ENCODE measurements around the gene IFNA14. TPM values are rescaled to one million over a fixed set of nuclear protein-coding genes. Genes with fewer than 3 reads are reported as not detected.
"Not testable (repeated sequence)": the region's sequence is repeated elsewhere in the genome, so short reads cannot be mapped to it uniquely, and the experiment has no call there.

IFNA14 gene
- total RNA-seq, 1 experiment from 2014 or later: not detected

DNA sequence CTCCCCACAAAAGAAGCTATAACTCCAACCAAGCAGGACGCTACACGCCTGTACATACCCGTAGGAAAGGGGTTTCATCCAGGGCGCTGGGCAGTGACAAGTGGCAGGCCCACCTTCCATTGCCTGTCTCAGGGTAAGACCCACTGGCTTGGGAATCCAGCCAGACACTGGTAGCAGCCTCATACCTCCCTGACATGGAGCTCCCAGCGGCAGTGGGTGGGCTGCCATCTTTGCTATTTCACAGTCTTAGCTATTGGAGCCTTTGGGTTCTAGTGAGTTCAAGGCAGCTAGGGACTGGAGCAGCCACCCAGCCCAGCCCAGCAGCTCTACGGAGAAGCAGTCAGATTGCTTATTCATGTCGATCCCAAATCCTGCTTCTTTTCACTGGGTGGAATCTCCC is 29.5 kb downstream of the IFNA14 start:
- Mint-ChIP-seq H3K9me3 (ENCODE audit: unreplicated experiment) (no peaks in the 10 kb centered on the region), H3K27ac (ENCODE audit: unreplicated experiment) (no peak overlapping the region), H3K4me3 (ENCODE audit: unreplicated experiment) (no peak overlapping the region), H3K36me3 (ENCODE audit: insufficient read depth, unreplicated experiment) (no peaks in the 10 kb centered on the region), H3K4me1 (ENCODE audit: low read depth, unreplicated experiment) (no peaks in the 10 kb centered on the region), H3K27me3 (ENCODE audit: insufficient read depth, unreplicated experiment) (peaks cover 14% of the 10 kb centered on the region)
- no TSS peak for BruUV-seq (replicated peaks)
- DNase-seq: no peak
- POLR2A ChIA-PET: no interaction called here
- intact Hi-C loops (cut with micrococcal nuclease; ENCODE audit: unreplicated experiment): loop anchor here (10.0 kb wide), 1 partner anchor 244 kb away; no protein-coding TSS in a partner anchor
- Histone ChIP-seq H3K27me3 (replicated peaks; ENCODE audit: control insufficient read depth, insufficient read depth, low read length) (no peaks in the 10 kb centered on the region), H3K36me3 (ENCODE audit: control insufficient read depth, insufficient read depth, low read length) (no peaks in the 10 kb centered on the region), H3K9me3 (no peaks in the 10 kb centered on the region), H3K4me1 (no peaks in the 10 kb centered on the region), H3K4me3 (ENCODE audit: low read depth, low read length) (no peak overlapping the region)
- TF ChIP-seq, protein P1, sequence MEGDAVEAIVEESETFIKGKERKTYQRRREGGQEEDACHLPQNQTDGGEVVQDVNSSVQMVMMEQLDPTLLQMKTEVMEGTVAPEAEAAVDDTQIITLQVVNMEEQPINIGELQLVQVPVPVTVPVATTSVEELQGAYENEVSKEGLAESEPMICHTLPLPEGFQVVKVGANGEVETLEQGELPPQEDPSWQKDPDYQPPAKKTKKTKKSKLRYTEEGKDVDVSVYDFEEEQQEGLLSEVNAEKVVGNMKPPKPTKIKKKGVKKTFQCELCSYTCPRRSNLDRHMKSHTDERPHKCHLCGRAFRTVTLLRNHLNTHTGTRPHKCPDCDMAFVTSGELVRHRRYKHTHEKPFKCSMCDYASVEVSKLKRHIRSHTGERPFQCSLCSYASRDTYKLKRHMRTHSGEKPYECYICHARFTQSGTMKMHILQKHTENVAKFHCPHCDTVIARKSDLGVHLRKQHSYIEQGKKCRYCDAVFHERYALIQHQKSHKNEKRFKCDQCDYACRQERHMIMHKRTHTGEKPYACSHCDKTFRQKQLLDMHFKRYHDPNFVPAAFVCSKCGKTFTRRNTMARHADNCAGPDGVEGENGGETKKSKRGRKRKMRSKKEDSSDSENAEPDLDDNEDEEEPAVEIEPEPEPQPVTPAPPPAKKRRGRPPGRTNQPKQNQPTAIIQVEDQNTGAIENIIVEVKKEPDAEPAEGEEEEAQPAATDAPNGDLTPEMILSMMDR (IDR thresholded peaks at IDR 0.05; ENCODE audit: insufficient read depth in 1 of 2, low read depth in 1 of 2, low read length in 1 of 2, severe bottlenecking in 1 of 2, unreplicated experiment in 1 of 2): no peak
- CTCF ChIA-PET: no interaction called here

DNA sequence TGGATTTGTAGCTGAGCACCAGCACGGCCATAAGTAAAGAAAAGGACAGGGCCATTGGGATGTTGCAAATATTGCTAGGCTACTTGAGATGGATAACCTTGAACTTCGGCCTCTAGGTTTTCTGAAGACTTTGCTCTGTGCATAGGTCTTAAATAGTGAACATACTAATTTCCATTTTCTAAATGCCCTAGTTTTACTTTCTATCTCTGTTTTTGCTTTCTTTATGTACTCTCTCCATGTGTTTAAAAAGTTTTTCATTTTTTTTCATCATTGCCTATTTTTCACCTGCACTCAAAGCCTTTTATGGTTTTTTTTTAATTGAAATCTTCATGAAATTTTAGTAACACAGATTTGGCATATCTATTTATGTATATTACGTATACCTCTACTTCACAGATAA is 32.8 kb downstream of the IFNA14 start, which contains the start of gene IFNA10:
IFNA10 (minus strand) TSS at position 101 of the 400 bp plus-strand sequence; CDS start at position 55, 46 bp downstream.
- POLR2A ChIA-PET; H3K4me1 Mint-ChIP-seq (ENCODE audit: low read depth, unreplicated experiment); BruUV-seq (replicated peaks); H3K4me3 Mint-ChIP-seq (ENCODE audit: unreplicated experiment); H3K27me3 Mint-ChIP-seq (ENCODE audit: insufficient read depth, unreplicated experiment); H3K36me3 Mint-ChIP-seq (ENCODE audit: insufficient read depth, unreplicated experiment); H3K4me3 ChIP-seq (ENCODE audit: low read depth, low read length); H3K9me3 Mint-ChIP-seq (ENCODE audit: unreplicated experiment); CTCF ChIA-PET; DNase-seq; H3K27ac Mint-ChIP-seq (ENCODE audit: unreplicated experiment); H3K4me1 ChIP-seq; H3K36me3 ChIP-seq (ENCODE audit: control insufficient read depth, insufficient read depth, low read length); H3K27me3 ChIP-seq (replicated peaks; ENCODE audit: control insufficient read depth, insufficient read depth, low read length); H3K9me3 ChIP-seq: not testable (repeated sequence)
- intact Hi-C loops (cut with micrococcal nuclease; ENCODE audit: unreplicated experiment): loop anchor here (2.0 kb wide), 1 partner anchor 66 kb away; the partner anchor contains the start of gene IFNW1

- H3K27ac Mint-ChIP-seq (ENCODE audit: unreplicated experiment): no peak overlapping the region
Measured at GRCh38 chr9:21205204-21205603, 34.6 kb downstream of the IFNA14 start.

DNA sequence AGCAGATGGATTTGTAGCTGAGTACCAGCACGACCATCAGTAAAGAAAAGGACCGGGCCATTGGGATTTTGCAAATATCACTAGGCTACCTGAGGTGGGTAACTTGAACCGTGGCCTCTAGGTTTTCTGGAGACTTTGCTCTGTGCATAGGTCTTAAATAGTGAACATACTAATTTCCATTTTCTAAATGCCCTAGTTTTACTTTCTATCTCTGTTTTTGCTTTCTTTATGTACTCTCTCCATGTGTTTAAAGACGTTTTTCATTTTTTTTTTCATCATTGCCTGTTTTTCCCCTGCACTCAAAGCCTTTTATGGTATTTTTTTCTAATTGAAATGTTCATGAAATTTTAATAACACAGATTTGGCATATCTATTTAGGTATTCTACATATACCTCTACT is 37.7 kb downstream of the IFNA14 start, which contains the start of gene IFNA7:
IFNA7 (minus strand) TSS at position 101 of the 400 bp plus-strand sequence; CDS start at position 61, 40 bp downstream.
- H3K9me3 ChIP-seq; H3K4me1 ChIP-seq; DNase-seq; H3K4me3 ChIP-seq (ENCODE audit: low read depth, low read length); BruUV-seq (replicated peaks); H3K27me3 Mint-ChIP-seq (ENCODE audit: insufficient read depth, unreplicated experiment); H3K4me3 Mint-ChIP-seq (ENCODE audit: unreplicated experiment); H3K4me1 Mint-ChIP-seq (ENCODE audit: low read depth, unreplicated experiment); intact Hi-C loops (cut with micrococcal nuclease; ENCODE audit: unreplicated experiment); H3K36me3 Mint-ChIP-seq (ENCODE audit: insufficient read depth, unreplicated experiment); H3K27me3 ChIP-seq (replicated peaks; ENCODE audit: control insufficient read depth, insufficient read depth, low read length); POLR2A ChIA-PET; CTCF ChIA-PET; H3K27ac Mint-ChIP-seq (ENCODE audit: unreplicated experiment); H3K36me3 ChIP-seq (ENCODE audit: control insufficient read depth, insufficient read depth, low read length); H3K9me3 Mint-ChIP-seq (ENCODE audit: unreplicated experiment): not testable (repeated sequence)

More at GRCh38 chr9:21205204-21205603, 34.6 kb downstream of the IFNA14 start:
- Mint-ChIP-seq H3K4me3 (ENCODE audit: unreplicated experiment) (no peak overlapping the region), H3K27me3 (ENCODE audit: insufficient read depth, unreplicated experiment) (peaks cover 7% of the 10 kb centered on the region), H3K36me3 (ENCODE audit: insufficient read depth, unreplicated experiment) (no peaks in the 10 kb centered on the region), H3K4me1 (ENCODE audit: low read depth, unreplicated experiment) (no peaks in the 10 kb centered on the region), H3K9me3 (ENCODE audit: unreplicated experiment) (no peaks in the 10 kb centered on the region)
- Histone ChIP-seq H3K4me1 (no peaks in the 10 kb centered on the region), H3K27me3 (replicated peaks; ENCODE audit: control insufficient read depth, insufficient read depth, low read length) (no peaks in the 10 kb centered on the region), H3K4me3 (ENCODE audit: low read depth, low read length) (no peak overlapping the region), H3K9me3 (no peaks in the 10 kb centered on the region), H3K36me3 (ENCODE audit: control insufficient read depth, insufficient read depth, low read length) (no peaks in the 10 kb centered on the region)
- intact Hi-C loops (cut with micrococcal nuclease; ENCODE audit: unreplicated experiment): no loop called here
- POLR2A ChIA-PET: no interaction called here
- no TSS peak for BruUV-seq (replicated peaks)
- no peak for DNase-seq
- TF ChIP-seq, protein P1 (IDR thresholded peaks at IDR 0.05; ENCODE audit: insufficient read depth in 1 of 2, low read depth in 1 of 2, low read length in 1 of 2, severe bottlenecking in 1 of 2, unreplicated experiment in 1 of 2): no peak
- CTCF ChIA-PET: no interaction called here
